Activated naive CD8-positive, alpha-beta T cell treated with anti-CD3 and anti-CD28 coated beads, Interleukin-2, amount 50 U/mL, for 24 hours (primary cell): ENCODE data around the gene FNDC10.

Experiments
- ATAC-seq: fragments of 150-1000 bp; cut with Tn5 transposase; one replicate; pipeline ENCODE4 v1.10.0; 2021
- DNase-seq: peaks from one replicate; pipeline ENCODE4 v3.0.0; 2021
- H3K27ac Mint-ChIP-seq: one replicate; pipeline ENCODE4 v1.8.0; 2021; ENCODE audit warnings: mild to moderate bottlenecking, mixed read lengths
- H3K27me3 Mint-ChIP-seq: one replicate; pipeline ENCODE4 v1.8.0; 2021; ENCODE audit warnings: mixed read lengths
- H3K36me3 Mint-ChIP-seq: one replicate; pipeline ENCODE4 v1.8.0; 2021; ENCODE audit warnings: low read depth, mixed read lengths
- H3K4me1 Mint-ChIP-seq: one replicate; pipeline ENCODE4 v1.8.0; 2021; ENCODE audit warnings: mixed read lengths
- H3K4me3 Mint-ChIP-seq: one replicate; pipeline ENCODE4 v1.8.0; 2021; ENCODE audit warnings: mild to moderate bottlenecking, moderate library complexity, mixed read lengths
- H3K9me3 Mint-ChIP-seq: one replicate; pipeline ENCODE4 v1.8.0; 2021; ENCODE audit warnings: mixed read lengths

FNDC10 gene

DNA sequence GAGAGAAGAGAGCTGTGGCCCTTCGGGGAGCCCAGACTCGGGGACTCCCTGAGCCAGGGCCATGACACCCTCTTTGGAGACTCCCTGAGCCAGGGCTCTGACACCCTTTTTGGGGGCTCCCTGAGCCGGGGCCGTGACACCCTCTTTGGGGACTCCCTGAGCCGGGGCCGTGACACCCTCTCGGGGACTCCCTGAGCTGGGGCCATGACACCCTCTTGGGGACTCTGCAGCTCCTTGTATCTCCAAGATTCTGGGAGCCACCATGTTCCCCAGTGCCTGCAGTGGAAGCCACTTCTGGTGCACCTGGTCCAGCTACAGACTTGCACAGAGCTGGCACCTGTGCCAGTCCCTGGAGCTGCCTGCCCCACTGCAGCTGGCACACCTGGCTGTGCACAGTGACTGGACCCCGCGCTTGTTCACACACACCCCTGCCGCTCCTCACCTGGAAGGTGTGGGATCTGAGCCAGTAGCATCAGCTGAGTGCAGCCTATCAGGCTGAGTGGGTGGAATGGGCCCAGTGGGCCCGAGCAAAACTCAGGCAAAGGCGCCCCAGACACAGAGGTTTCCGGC is 21.5 kb downstream of the FNDC10 start:
- Mint-ChIP-seq H3K9me3 (no peaks in the 10 kb centered on the region), H3K36me3 (peaks cover 6% of the 10 kb centered on the region), H3K27ac (no peak overlapping the region), H3K4me1 (peaks cover 18% of the 10 kb centered on the region), H3K27me3 (peaks cover 5% of the 10 kb centered on the region), H3K4me3 (no peak overlapping the region)
- DNase-seq: no peak
- no peak for ATAC-seq

DNA sequence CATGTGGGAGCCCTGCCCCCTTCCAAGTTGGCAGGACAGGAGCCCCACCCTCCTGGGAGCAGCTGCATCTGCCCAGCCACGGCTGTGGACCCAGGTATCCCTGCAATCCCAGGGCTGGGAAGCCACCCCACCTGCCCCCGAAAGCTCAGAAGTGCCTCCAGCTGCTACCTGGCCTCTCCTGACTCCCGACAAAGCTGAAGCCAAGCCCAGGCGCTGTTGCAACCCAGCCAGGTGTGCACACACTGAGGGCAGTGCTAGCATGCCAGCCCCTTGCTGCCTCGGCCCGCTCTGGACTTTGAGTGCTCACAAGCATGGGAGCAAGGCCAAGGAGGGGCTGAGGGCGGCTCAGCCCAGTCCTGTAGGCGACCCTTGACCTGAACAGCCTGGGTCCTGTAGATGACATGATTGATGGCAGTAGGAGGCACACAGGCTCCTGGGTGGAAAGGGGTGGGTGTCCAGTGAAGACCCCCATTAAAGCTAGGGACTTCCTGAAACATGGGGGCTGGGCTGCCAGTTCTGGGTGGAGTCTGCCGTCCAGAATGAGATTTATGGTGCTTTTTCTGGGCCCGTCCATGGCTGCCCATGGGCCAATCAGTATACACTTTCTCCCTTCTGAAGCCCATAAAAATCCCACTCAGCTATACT is 22.4 kb downstream of the FNDC10 start:
- ATAC-seq (no peak), DNase-seq (no peak)
- Mint-ChIP-seq H3K4me1 (peaks cover 23% of the 10 kb centered on the region), H3K27ac (no peak overlapping the region), H3K4me3 (no peak overlapping the region), H3K27me3 (peaks cover 5% of the 10 kb centered on the region), H3K36me3 (peaks cover 12% of the 10 kb centered on the region), H3K9me3 (no peaks in the 10 kb centered on the region)

DNA sequence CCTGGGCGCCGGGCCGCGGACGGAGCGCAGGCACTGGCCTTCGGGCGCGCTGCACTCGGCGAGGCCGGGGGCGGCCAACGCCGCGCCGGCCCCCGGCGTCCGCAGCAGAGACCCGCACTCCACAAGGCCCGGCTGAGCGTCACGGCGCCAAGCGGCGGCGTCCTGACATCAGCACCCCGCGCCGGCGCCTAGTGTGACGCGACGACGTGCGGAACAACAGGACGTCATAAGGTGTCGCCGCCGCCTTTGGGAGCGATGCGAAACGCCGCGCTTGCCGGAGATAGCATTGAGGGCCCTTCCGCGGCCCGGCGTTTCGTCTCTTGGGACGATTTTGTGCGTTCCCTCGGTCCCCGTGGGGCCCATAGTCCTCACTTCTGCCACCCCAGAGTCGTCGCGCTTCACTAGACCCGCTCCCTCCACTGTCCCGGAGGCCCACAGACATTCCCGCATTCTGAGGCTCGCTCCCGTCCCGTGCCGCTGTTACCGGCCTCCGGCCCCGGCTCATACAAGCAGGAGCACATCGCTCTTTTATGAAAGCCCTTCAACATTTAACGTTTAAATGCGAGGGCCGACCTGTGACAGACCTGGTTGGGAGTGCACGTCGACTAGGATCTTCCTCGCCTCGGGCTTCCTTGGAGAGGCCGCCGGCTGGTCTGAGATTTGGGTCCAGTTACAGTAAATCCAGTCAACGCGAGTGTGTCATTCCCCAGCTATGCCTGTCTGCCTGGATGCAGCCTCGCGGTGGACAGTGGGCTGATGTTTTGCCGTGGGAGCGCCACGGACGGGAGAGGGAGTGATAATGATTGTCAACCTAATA is 25.0 kb downstream of the FNDC10 start, which contains the start of gene SSU72:
Gene SSU72 (minus strand): TSS at position 143 of the 817 bp plus-strand sequence. CDS start 306 bp downstream, outside the sequence.
- peak within 1 kb of the TSS; percentile 95 for H3K4me3 Mint-ChIP-seq
- peak; percentile 92 for ATAC-seq
- no peaks in the 10 kb centered on the region for H3K27me3 Mint-ChIP-seq
- H3K4me1 Mint-ChIP-seq: peaks cover 39% of the 10 kb centered on the region
- H3K27ac Mint-ChIP-seq: peak within 1 kb of the TSS; percentile 98
- no peaks in the 10 kb centered on the region for H3K9me3 Mint-ChIP-seq
- H3K36me3 Mint-ChIP-seq: peaks cover 22% of the 10 kb centered on the region
- DNase-seq: peak; percentile 95

DNA sequence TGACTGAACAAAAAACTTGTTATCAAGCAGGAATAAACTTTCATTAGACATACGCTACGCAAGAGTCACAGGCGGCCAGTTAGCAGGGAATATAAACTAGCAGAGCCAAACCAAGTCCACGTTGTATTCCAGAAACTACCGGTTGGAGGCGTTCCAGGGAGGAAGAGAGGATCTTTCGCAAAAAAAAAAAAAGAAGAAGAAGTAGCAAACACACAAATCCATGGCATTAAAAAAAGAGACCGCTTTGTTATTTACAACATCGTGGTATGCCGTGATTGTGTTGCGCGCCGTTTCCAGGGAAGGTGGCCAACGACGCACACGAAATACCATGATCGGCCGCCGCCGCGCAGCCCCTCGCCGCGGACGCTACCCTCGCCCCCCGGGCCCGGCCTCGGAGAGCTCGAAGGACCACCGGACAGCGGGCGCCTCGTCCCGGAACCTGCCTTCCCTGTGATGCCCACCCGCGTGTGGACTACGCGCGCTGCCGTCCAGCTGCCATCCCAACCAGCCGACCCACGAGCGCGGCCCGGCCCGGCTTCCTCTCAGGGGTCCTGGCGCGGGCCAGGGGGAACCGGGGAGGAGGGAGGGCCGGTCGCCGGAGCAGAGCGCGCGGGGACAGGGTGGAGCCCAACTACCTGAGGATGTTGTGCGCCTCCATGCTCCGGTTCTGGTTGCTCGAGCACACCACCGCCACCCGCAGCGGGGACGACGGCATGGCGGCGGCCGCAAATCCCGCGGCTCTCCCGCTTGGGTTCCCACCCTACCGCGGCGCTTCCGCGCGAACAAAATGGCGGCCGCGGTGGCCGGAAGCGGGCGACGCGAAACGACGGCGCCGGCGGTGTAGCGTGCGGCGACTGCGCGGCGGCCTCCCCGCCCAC is 25.9 kb downstream of the FNDC10 start:
- ATAC-seq: peak; percentile 70
- Mint-ChIP-seq H3K4me1 (peaks cover 46% of the 10 kb centered on the region), H3K27ac (peak overlapping the region; percentile 98), H3K9me3 (no peaks in the 10 kb centered on the region), H3K27me3 (no peaks in the 10 kb centered on the region), H3K36me3 (peaks cover 30% of the 10 kb centered on the region), H3K4me3 (peak overlapping the region; percentile 95)
- DNase-seq: peak; percentile 73

DNA sequence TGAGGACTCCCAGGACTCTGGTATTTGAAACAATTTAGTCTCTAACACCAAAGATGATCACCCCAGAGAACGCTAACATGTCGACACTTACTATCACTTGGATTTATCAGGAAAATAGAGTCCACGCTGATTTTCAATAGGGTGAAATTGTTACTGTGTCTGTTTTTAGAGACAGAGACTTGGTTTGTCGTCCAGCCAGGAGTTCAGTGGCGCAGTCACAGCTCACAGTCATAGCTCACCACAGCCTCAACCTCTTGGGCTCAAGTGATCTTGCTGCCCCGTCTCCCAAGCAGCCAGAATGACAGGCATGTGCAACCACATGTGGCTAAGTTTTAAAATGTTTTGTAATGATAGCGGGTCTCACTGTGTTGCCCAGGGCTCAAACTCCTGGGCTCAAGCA is 30.6 kb downstream of the FNDC10 start:
- DNase-seq (no peak), ATAC-seq (no peak)
- Mint-ChIP-seq H3K4me3 (no peak overlapping the region), H3K9me3 (no peaks in the 10 kb centered on the region), H3K36me3 (peaks cover 49% of the 10 kb centered on the region), H3K27me3 (no peaks in the 10 kb centered on the region), H3K4me1 (peaks cover 50% of the 10 kb centered on the region), H3K27ac (peak overlapping the region; percentile 54)

DNA sequence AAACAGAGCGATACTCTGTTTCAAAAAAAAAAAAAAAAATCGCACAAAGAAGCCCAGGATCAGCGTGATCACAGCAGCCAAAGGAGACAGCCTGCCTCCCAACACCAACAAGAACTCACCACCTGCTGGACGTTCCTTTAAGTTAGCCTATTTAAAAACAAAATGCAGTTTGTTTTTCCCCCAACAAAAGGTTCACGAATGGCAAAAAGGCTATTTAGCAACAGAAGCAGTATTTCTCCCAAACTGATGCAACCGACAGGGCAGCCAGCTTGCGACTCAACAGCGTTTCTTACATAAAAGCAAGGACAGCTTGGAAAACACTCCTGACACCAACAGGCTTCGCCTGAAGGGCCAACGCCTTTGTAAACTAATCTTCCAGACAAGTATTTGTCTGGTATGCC is 32.0 kb downstream of the FNDC10 start:
- H3K36me3 Mint-ChIP-seq: peaks cover 48% of the 10 kb centered on the region
- peaks cover 44% of the 10 kb centered on the region for H3K4me1 Mint-ChIP-seq
- DNase-seq: no peak
- H3K9me3 Mint-ChIP-seq: no peaks in the 10 kb centered on the region
- no peak overlapping the region for H3K27ac Mint-ChIP-seq
- H3K27me3 Mint-ChIP-seq: no peaks in the 10 kb centered on the region
- no peak for ATAC-seq
- H3K4me3 Mint-ChIP-seq: no peak overlapping the region

DNA sequence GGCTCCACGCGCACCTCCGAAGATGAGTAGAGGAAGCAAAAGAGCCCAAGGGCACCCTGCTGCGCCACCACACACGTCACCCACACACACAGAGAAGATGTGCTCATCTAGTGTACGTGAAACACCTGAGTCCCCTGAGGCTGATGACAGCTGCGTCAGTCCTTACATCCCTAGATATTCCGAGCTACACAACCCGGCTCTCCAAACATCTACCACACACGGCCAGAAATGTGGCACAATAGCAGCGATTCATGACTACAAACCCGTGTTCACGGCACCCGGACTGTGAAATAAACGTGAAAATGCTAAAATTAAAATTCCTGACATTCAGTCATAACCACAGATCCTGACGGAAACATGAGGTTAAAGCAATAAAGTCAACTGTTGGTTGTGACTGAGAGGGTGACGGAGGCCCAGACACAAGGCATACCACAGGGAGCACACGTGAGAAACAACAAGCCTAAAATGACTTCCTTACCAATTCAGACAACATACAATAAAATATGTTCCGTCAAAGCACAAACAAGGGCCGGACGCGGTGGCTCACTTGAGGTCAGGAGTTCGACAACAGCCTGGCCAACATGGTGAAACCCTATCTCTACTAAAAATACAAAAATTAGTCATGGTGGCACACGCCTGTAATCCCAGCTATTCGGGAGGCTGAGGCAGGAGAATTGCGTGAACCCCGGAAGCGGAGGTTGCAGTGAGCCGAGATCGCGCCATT is 32.6 kb downstream of the FNDC10 start:
- Mint-ChIP-seq H3K36me3 (peaks cover 48% of the 10 kb centered on the region), H3K9me3 (no peaks in the 10 kb centered on the region), H3K27me3 (no peaks in the 10 kb centered on the region), H3K27ac (peak overlapping the region; percentile 78), H3K4me1 (peaks cover 40% of the 10 kb centered on the region), H3K4me3 (no peak overlapping the region)
- DNase-seq (no peak), ATAC-seq (no peak)

DNA sequence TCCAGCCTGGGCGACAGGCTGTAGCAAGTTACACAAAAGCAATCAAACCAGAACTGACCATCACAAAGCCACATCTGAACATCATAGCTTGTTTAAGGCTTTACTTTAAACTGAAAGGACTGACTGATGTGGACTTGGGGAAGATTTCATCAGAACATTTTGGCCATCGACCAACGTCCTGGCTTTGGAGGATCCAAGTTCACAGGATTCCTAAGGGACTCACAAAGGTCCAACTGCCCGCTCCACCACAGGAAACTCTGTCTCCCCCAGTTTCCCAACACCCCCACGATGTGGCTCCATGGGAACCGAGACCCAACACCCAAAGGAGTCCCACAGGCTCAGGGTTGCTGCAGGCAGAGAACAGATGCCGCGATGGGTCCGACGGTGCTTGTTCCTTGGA is 34.6 kb downstream of the FNDC10 start:
- Mint-ChIP-seq H3K9me3 (no peaks in the 10 kb centered on the region), H3K27me3 (no peaks in the 10 kb centered on the region), H3K4me1 (peaks cover 30% of the 10 kb centered on the region), H3K27ac (no peak overlapping the region), H3K4me3 (no peak overlapping the region), H3K36me3 (peaks cover 46% of the 10 kb centered on the region)
- ATAC-seq (no peak), DNase-seq (no peak)

DNA sequence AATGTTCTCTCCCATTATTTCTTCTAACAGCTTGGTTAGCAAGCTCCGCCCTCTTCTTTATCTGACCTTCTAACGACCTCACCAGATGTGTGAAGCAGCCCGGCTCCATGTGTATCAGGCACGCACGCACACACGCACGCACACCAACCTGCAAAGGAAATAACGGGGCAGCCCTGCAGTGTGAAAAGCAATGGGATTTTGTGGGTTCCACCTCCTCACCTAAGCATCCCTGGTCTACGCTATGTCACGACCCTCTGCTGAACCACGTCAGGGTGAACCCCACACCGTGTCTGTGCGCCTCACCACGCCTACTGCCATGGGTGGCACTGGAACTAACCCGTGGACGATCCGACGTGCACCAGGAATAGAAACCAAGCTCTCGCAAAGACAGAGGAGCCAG is 35.7 kb downstream of the FNDC10 start:
- Mint-ChIP-seq H3K27me3 (no peaks in the 10 kb centered on the region), H3K36me3 (peaks cover 38% of the 10 kb centered on the region), H3K4me3 (no peak overlapping the region), H3K4me1 (peaks cover 21% of the 10 kb centered on the region), H3K9me3 (no peaks in the 10 kb centered on the region), H3K27ac (no peak overlapping the region)
- DNase-seq (no peak), ATAC-seq (no peak)

DNA sequence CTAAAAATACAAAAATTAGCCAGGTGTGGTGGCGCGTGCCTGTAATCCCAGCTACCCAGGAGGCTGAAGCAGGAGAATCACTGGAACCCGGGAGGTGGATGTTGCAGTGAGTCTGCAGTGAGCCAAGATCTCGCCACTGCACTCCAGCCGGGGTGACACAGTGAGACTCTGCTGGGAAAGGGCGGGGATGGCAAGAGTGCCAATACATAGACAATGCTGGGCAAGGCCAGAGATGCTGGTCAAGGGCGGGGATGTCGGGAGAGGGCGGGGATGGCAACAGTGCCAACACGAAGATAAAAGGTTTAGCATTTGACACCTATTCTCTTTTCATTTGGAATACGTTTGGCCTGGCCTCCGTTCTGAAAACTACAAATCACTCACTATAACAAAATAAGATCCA is 36.2 kb downstream of the FNDC10 start:
- H3K36me3 Mint-ChIP-seq: peaks cover 37% of the 10 kb centered on the region
- ATAC-seq (no peak), DNase-seq (no peak)
- no peak overlapping the region for H3K27ac Mint-ChIP-seq
- peaks cover 17% of the 10 kb centered on the region for H3K4me1 Mint-ChIP-seq
- H3K27me3 Mint-ChIP-seq: no peaks in the 10 kb centered on the region
- no peaks in the 10 kb centered on the region for H3K9me3 Mint-ChIP-seq
- no peak overlapping the region for H3K4me3 Mint-ChIP-seq

DNA sequence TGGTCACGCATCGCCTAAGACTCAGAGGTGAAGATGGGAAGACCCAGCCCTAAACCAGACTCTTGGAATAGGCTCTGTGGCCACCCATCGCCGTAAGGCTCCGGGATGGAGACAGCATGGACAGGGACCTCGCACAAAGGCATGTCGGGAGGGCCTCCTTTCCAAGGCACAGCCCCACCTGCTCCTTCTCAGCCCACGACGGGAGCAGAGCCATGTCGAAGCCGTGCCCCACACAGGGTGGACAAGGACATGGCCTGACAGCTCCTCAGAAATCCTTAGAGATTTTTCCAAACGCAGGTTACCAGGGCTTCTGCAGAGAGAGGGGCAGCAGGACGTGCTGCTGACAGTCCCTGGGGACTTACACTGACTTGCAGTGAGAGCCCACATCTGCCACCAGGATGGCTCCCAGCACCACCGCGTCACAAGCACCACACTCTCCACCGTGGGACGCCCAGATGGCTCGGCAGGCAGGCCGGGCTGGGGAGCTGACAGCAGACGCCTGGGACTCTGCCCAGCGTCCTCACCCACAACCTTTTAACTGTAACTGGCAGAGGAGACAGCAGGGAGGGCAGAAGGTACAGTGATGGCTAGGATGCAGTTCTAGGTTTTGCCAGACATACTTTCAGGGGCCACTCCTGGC is 37.3 kb downstream of the FNDC10 start:
- no peak for ATAC-seq
- no peaks in the 10 kb centered on the region for H3K9me3 Mint-ChIP-seq
- H3K4me1 Mint-ChIP-seq: peaks cover 13% of the 10 kb centered on the region
- DNase-seq: no peak
- no peak overlapping the region for H3K4me3 Mint-ChIP-seq
- H3K27me3 Mint-ChIP-seq: no peaks in the 10 kb centered on the region
- H3K36me3 Mint-ChIP-seq: peaks cover 37% of the 10 kb centered on the region
- no peak overlapping the region for H3K27ac Mint-ChIP-seq

DNA sequence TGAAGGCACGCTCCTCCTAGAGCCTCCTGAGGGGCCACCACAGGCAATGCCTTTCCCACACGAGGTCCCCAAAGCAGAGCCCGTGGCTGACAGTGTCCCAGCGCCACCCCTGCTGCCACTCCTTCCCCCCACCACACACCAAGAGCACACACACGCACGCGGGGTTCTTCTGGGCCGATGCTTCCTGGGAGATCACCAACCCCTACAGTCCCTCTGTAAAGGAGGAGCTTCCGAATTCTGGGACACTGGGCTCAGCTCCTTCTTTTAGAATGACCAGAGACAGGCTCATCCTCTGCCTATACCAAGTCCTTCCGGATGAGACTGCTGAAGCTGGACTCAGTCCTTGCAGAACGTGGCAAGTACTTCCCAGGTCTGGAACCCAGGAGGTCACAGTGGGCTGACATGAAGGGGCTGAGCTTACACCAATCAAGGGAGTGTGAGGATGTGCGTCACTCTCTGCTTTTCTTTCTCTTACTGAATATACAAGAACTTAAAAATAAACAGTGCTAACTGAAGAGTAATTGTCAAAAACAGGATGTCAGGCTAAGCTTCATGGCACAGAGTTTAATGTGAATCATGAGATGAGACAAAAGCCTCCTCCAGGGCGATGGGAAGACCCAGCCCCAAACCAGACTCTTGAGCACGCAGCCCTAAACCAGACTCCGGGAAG is 38.0 kb downstream of the FNDC10 start:
- Mint-ChIP-seq H3K4me3 (no peak overlapping the region), H3K9me3 (no peaks in the 10 kb centered on the region), H3K4me1 (peaks cover 8% of the 10 kb centered on the region), H3K27ac (no peak overlapping the region), H3K27me3 (no peaks in the 10 kb centered on the region), H3K36me3 (peaks cover 31% of the 10 kb centered on the region)
- DNase-seq (no peak), ATAC-seq (no peak)

DNA sequence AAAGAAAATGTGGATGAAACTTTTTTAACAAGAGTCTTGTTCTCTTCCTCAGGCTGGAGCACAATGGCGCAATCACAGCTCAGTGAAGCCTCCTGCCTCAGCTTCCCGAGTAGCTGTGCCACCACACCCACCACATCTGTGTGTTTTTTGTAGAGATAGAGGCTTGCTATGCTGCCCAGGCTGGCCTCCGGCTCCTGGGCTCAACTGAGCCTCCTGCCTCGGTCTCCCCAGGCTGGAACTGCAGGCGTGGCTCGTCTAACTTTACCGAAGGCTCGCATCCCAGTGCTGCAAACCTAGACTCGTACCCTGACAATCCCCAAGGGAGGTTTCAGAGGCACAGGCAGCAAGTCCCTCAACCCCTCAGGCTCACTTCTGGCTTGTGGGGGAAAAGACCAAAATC is 39.8 kb downstream of the FNDC10 start:
- no peaks in the 10 kb centered on the region for H3K9me3 Mint-ChIP-seq
- no peak overlapping the region for H3K27ac Mint-ChIP-seq
- H3K36me3 Mint-ChIP-seq: peaks cover 24% of the 10 kb centered on the region
- no peaks in the 10 kb centered on the region for H3K27me3 Mint-ChIP-seq
- H3K4me1 Mint-ChIP-seq: peaks cover 2% of the 10 kb centered on the region
- no peak overlapping the region for H3K4me3 Mint-ChIP-seq
- ATAC-seq (no peak), DNase-seq (no peak)
